ENCODE results near the gene ICOSLG. TPM values are rescaled to one million over a fixed set of nuclear protein-coding genes. Genes with fewer than 3 reads are reported as not detected.
"Not testable (repeated sequence)": the region's sequence is repeated elsewhere in the genome, so short reads cannot be mapped to it uniquely, and the experiment has no call there.

The ICOSLG gene
- total and polyA plus RNA-seq, 4 donors: 0.59 to 3.8 (median 2.3) TPM

- WGBS (ENCODE audit: insufficient coverage): no CpG with 5 or more reads among the region's 13 CpGs
- H3K27me3 ChIP-seq (ENCODE audit: control insufficient read depth, insufficient read depth, low read length); DNase-seq (ENCODE audit: low read depth in 4 of 6, low spot score in 6 of 6); H3K36me3 ChIP-seq (ENCODE audit: control insufficient read depth, insufficient read depth, low read length); H3K9me3 ChIP-seq (ENCODE audit: control insufficient read depth, insufficient read depth, low read length); H3K27ac ChIP-seq (ENCODE audit: low read depth, low read length); H3K4me3 ChIP-seq (ENCODE audit: low read depth, low read length); H3K4me1 ChIP-seq (ENCODE audit: control insufficient read depth, insufficient read depth, low read length): not testable (repeated sequence)
Measured at GRCh38 chr21:44228109-44228508, 12.6 kb downstream of the ICOSLG start.

- not testable (repeated sequence) for H3K27me3 ChIP-seq (ENCODE audit: control insufficient read depth, insufficient read depth, low read length); H3K4me1 ChIP-seq (ENCODE audit: control insufficient read depth, insufficient read depth, low read length); DNase-seq (ENCODE audit: low read depth in 4 of 6, low spot score in 6 of 6); H3K36me3 ChIP-seq (ENCODE audit: control insufficient read depth, insufficient read depth, low read length); H3K27ac ChIP-seq (ENCODE audit: low read depth, low read length); H3K9me3 ChIP-seq (ENCODE audit: control insufficient read depth, insufficient read depth, low read length); H3K4me3 ChIP-seq (ENCODE audit: low read depth, low read length)
- no CpG with 5 or more reads among the region's 9 CpGs for WGBS (ENCODE audit: insufficient coverage)
Measured at GRCh38 chr21:44227614-44228013, 13.1 kb downstream of the ICOSLG start.

GRCh38 chr21:44225605-44226004 lies 15.1 kb downstream of the ICOSLG start:
- H3K4me1 ChIP-seq (ENCODE audit: control insufficient read depth, insufficient read depth, low read length); H3K36me3 ChIP-seq (ENCODE audit: control insufficient read depth, insufficient read depth, low read length); H3K27ac ChIP-seq (ENCODE audit: low read depth, low read length); H3K9me3 ChIP-seq (ENCODE audit: control insufficient read depth, insufficient read depth, low read length); H3K27me3 ChIP-seq (ENCODE audit: control insufficient read depth, insufficient read depth, low read length); DNase-seq (ENCODE audit: low read depth in 4 of 6, low spot score in 6 of 6); H3K4me3 ChIP-seq (ENCODE audit: low read depth, low read length): not testable (repeated sequence)
- WGBS (ENCODE audit: insufficient coverage): no CpG with 5 or more reads among the region's 6 CpGs

GRCh38 chr21:44223334-44223733 lies 17.4 kb downstream of the ICOSLG start:
- H3K27me3 ChIP-seq (ENCODE audit: control insufficient read depth, insufficient read depth, low read length); H3K36me3 ChIP-seq (ENCODE audit: control insufficient read depth, insufficient read depth, low read length); H3K4me3 ChIP-seq (ENCODE audit: low read depth, low read length); H3K27ac ChIP-seq (ENCODE audit: low read depth, low read length); H3K4me1 ChIP-seq (ENCODE audit: control insufficient read depth, insufficient read depth, low read length); DNase-seq (ENCODE audit: low read depth in 4 of 6, low spot score in 6 of 6); H3K9me3 ChIP-seq (ENCODE audit: control insufficient read depth, insufficient read depth, low read length): not testable (repeated sequence)
- no CpG with 5 or more reads among the region's 5 CpGs for WGBS (ENCODE audit: insufficient coverage)

- not testable (repeated sequence) for H3K36me3 ChIP-seq (ENCODE audit: control insufficient read depth, insufficient read depth, low read length); H3K27ac ChIP-seq (ENCODE audit: low read depth, low read length); H3K4me1 ChIP-seq (ENCODE audit: control insufficient read depth, insufficient read depth, low read length); DNase-seq (ENCODE audit: low read depth in 4 of 6, low spot score in 6 of 6); H3K27me3 ChIP-seq (ENCODE audit: control insufficient read depth, insufficient read depth, low read length); H3K9me3 ChIP-seq (ENCODE audit: control insufficient read depth, insufficient read depth, low read length); H3K4me3 ChIP-seq (ENCODE audit: low read depth, low read length)
- WGBS (ENCODE audit: insufficient coverage): no CpG with 5 or more reads among the region's 18 CpGs
Measured at GRCh38 chr21:44220674-44221073, 20.1 kb downstream of the ICOSLG start.

GRCh38 chr21:44218461-44218860 lies 22.3 kb downstream of the ICOSLG start:
- not testable (repeated sequence) for H3K27me3 ChIP-seq (ENCODE audit: control insufficient read depth, insufficient read depth, low read length); H3K27ac ChIP-seq (ENCODE audit: low read depth, low read length); DNase-seq (ENCODE audit: low read depth in 4 of 6, low spot score in 6 of 6); H3K36me3 ChIP-seq (ENCODE audit: control insufficient read depth, insufficient read depth, low read length); H3K9me3 ChIP-seq (ENCODE audit: control insufficient read depth, insufficient read depth, low read length); H3K4me1 ChIP-seq (ENCODE audit: control insufficient read depth, insufficient read depth, low read length); H3K4me3 ChIP-seq (ENCODE audit: low read depth, low read length)
- no CpG with 5 or more reads among the region's 8 CpGs for WGBS (ENCODE audit: insufficient coverage)

GRCh38 chr21:44211978-44212377 lies 28.8 kb downstream of the ICOSLG start:
- not testable (repeated sequence) for H3K4me3 ChIP-seq (ENCODE audit: low read depth, low read length); H3K36me3 ChIP-seq (ENCODE audit: control insufficient read depth, insufficient read depth, low read length); DNase-seq (ENCODE audit: low read depth in 4 of 6, low spot score in 6 of 6); H3K27ac ChIP-seq (ENCODE audit: low read depth, low read length); H3K9me3 ChIP-seq (ENCODE audit: control insufficient read depth, insufficient read depth, low read length); H3K27me3 ChIP-seq (ENCODE audit: control insufficient read depth, insufficient read depth, low read length); H3K4me1 ChIP-seq (ENCODE audit: control insufficient read depth, insufficient read depth, low read length)
- WGBS (ENCODE audit: insufficient coverage): no CpG with 5 or more reads among the region's 2 CpGs

- not testable (repeated sequence) for H3K27ac ChIP-seq (ENCODE audit: low read depth, low read length); DNase-seq (ENCODE audit: low read depth in 4 of 6, low spot score in 6 of 6); H3K9me3 ChIP-seq (ENCODE audit: control insufficient read depth, insufficient read depth, low read length); H3K27me3 ChIP-seq (ENCODE audit: control insufficient read depth, insufficient read depth, low read length); H3K36me3 ChIP-seq (ENCODE audit: control insufficient read depth, insufficient read depth, low read length); H3K4me1 ChIP-seq (ENCODE audit: control insufficient read depth, insufficient read depth, low read length); H3K4me3 ChIP-seq (ENCODE audit: low read depth, low read length)
- no CpG with 5 or more reads among the region's 3 CpGs for WGBS (ENCODE audit: insufficient coverage)
Measured at GRCh38 chr21:44211574-44211973, 29.2 kb downstream of the ICOSLG start.

GRCh38 chr21:44207860-44208646 lies 32.7 kb downstream of the ICOSLG start:
- H3K4me1 ChIP-seq (ENCODE audit: control insufficient read depth, insufficient read depth, low read length); H3K27me3 ChIP-seq (ENCODE audit: control insufficient read depth, insufficient read depth, low read length); H3K27ac ChIP-seq (ENCODE audit: low read depth, low read length); DNase-seq (ENCODE audit: low read depth in 4 of 6, low spot score in 6 of 6); H3K4me3 ChIP-seq (ENCODE audit: low read depth, low read length); H3K36me3 ChIP-seq (ENCODE audit: control insufficient read depth, insufficient read depth, low read length); H3K9me3 ChIP-seq (ENCODE audit: control insufficient read depth, insufficient read depth, low read length): not testable (repeated sequence)
- no CpG with 5 or more reads among the region's 15 CpGs for WGBS (ENCODE audit: insufficient coverage)
